ENCODE results near the gene UNC13B.

GRCh38 chr9:35431467-35431866, 269.7 kb downstream of the UNC13B start:
- TF ChIP-seq REST (IDR thresholded peaks at IDR 0.05; ENCODE audit: insufficient read depth in 1 of 2, low read depth in 2 of 2, low read length in 2 of 2) = no peak
- no peak for TF ChIP-seq POLR2AphosphoS5 (IDR thresholded peaks at IDR 0.05; ENCODE audit: low read depth, low read length)
